GM18858 (cell line): ENCODE results near the gene SLC25A26.

Experiments
- ATAC-seq: cut with Tn5 transposase; IDR thresholded peaks from one replicate; pipeline ENCODE4 v1.9.1; 2021; ENCODE audit not compliant: unreplicated experiment

Gene SLC25A26

GRCh38 chr3:66393333-66394005, 172.7 kb downstream of the SLC25A26 start:
- peak; percentile 1 for ATAC-seq

DNA sequence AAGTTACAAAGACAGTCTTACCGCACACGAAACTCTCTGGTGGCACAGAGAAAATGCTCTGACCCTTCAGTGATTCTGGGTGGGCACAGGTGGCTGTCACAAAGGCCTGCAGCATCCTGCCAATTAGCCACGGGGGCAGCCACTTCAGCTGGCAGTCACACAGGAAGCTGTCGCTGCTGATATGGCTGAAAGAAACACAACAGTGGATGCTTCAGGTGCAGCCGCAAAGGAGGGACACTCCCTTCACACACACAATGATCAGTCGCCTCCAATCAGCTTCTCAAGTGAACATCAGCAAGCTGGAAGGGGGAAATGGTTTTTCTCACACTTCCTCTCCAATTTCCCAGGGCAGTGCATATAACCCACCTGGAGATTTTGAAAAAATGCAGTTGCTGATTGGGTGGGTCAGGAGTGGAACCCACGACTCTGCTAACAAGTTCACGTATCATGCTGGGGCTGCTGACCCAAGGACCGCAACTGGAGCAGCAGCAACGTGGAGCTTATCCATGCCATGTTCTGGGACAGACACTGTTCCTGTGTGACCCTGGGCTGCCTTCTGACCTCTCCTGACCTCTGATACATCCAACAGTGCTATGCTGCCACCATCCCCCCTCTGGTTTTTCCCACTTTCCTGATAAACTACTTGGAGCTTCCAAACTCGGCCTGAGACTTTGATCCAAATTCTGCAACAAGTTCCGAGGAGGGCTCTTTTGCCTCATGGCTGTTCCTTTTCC, 173.4 kb downstream of the SLC25A26 start:
- peak; percentile 85 for ATAC-seq

GRCh38 chr3:66394753-66395249, 174.0 kb downstream of the SLC25A26 start:
- ATAC-seq = no peak

- no peak for ATAC-seq
These were observed 174.8 kb downstream of the SLC25A26 start for GRCh38 chr3:66395635-66396034.

DNA sequence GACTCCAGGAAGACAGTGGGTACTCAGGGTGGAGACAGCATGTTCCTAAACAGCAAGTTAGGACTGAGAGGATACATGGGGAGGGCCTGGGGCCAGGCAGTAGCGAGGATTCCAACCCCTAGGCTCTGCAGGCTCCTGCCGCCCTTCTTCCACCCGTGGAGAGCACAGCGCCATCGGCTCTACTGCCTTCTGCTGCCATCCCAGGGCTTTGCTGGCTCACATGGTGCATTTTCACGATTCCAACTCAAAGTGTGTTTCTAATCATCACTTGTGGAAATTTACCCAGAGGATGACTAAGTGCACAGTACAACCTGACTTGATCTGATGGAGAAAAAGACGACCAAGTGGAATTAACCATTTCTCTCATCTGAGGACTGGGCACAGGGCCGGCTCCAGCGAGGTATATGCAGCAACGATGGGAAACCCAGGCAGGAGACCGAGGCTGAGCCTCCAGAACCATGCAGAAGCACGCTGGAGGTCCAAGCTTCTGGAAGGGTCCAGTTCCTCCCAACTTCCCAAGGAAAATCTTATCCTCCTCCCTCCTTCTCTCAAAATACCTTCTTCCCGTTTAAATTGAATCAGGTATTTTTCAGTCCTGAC, 175.5 kb downstream of the SLC25A26 start:
- no peak for ATAC-seq

- no peak for ATAC-seq
These were observed 176.1 kb downstream of the SLC25A26 start for GRCh38 chr3:66396888-66397287.

GRCh38 chr3:66397745-66398144, 176.9 kb downstream of the SLC25A26 start:
- no peak for ATAC-seq

- ATAC-seq = no peak
These were observed 177.6 kb downstream of the SLC25A26 start for GRCh38 chr3:66398228-66399025.

GRCh38 chr3:66399529-66400232, 178.9 kb downstream of the SLC25A26 start:
- no peak for ATAC-seq

DNA sequence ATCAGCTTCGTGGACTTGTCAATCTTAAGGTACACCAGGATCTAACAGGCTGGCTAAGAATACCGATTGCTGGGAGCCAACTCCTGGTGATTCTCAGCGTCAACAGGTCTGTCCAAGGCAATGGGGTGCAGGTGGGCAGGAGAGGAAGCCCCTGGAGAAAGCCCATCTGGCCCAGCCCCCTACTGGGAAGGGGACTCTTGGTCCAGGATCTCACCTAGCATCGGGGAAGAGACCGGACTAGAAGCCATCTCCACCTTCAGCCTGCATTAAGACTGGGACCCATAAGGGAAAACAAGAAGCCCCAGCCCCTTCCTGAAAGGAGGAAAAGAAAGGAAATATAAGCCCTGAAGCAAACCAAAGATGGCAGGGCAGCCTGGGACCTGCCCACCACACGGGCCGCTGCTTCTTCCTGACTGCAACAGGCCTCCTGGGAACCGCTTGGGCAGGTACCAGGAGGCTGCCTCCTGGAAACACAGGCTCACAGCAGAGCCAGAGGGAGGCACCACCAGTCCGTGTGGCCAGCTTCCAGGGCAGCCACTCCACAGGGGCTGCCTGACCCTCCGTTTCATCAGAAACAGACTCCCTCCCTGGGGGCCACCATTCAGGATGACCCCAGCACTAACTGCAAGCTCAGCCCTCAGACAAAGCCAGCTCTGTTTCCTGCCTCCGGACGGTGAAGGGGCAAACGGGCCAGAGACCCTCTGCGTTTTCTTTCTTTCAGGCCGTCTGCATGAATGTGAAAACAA, 179.8 kb downstream of the SLC25A26 start:
- no peak for ATAC-seq

DNA sequence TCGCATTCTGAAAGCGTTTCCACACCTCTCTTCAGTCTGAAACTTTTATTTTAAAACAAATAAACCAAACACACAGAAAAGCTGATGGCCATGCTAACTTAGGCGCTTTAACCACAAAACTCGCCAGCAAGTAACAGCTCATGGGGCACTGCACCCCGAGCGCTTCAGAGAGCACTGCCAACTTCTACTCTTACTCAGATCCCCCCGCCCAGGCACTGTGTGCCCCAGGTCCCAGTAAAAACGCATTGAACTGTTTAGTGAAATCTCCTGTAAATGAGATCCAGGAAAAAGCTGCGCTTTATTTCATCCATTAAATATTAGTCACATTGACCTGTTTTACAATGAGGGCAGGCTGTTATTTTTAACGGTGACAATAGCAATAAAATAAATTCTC, 180.4 kb downstream of the SLC25A26 start:
- no peak for ATAC-seq

GRCh38 chr3:66401675-66402491, 181.1 kb downstream of the SLC25A26 start:
- no peak for ATAC-seq

DNA sequence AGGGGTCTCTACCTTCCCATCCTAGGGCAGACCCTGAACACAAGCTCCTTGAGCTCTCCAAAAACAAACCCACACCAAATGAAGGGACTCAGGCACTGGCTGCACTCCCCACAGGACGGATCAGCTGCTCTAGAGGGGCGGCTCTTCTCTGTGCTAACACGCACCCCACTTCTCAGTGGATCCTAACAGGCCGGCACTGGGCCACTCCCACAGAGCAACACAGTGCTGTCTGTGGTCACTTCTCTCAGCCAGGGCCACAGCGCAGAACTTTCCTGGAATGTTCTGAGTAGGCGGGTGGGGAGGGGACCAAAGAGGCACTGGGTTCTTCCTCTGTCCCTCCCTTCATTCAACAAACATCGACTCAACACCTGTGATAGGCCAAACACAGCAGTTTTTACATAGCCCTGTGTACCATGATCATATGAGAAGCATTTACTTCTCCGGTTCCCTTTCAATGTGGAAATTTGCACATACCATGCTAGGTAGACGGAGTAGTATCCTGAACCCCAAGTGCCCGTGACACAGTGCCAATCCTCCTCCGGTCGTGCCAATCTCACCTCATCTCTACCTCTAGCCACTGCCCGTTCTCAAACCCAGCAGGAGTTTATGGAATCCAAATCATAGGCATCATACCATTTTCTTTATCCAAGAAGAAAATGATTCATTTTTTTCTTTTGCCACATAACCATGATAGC, 181.9 kb downstream of the SLC25A26 start:
- no peak for ATAC-seq

DNA sequence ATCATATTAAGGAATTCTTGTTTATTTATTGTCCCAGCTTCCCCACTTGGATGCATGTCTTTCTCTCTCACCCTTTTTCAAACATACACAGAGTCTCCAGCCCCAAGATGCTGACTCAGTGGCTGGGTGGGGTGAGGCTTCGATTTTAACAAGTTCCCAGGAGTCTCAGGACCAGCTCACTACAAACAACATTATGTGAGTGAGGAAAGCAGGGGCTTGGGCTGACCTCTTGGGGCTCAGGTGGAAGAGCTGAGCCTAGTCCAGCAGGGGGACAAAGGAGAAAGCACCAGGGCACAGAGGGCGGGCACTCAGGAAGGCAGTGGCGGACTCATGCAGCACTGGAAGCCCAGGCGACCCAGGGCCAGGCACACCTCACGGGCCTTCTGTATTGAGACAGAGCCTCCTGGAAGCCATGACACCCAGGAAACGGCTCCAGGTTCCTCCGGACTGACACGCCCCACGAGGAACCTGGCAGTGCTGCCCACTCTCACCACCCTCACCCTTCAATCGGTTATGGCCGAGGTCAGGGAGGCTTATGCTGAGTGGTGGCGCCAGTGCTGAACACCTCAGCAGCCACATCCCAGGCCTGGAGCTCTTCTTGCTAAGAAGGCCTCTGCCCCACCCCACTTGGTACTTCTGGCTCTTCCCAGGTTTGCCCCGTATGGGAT, 182.7 kb downstream of the SLC25A26 start:
- no peak for ATAC-seq

DNA sequence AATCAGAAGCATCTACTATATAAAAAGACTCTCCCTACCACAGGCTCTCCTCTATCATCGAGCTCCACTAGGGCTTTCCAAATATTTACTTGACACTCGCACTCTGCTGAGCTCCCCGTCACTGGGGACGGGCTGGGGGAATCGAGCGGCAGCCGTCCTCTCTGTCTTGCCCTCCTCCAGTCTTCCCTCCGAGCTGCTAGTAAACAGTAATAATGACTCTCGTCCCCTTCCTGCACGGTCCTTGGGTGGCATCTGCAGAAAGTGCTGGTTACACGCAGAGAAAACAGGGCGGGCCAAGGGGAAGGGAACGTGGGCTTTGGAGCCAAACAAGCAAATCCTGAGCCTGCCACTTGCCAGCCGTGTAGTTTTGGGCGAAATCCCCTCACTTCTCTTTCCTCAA, 183.4 kb downstream of the SLC25A26 start:
- no peak for ATAC-seq

GRCh38 chr3:66404903-66405700, 184.3 kb downstream of the SLC25A26 start:
- no peak for ATAC-seq

- no peak for ATAC-seq
These were observed 184.9 kb downstream of the SLC25A26 start for GRCh38 chr3:66405701-66406091.
